LHCN-M2 (cell line): Measurements from ENCODE around the gene MYH9. TPM values are rescaled to one million over a fixed set of nuclear protein-coding genes. Genes with fewer than 3 reads are reported as not detected.
A peak's percentile ranks its signal among the peaks of the same experiment; 100 is the strongest.
"Not testable (repeated sequence)": the region's sequence is repeated elsewhere in the genome, so short reads cannot be mapped to it uniquely, and the experiment has no call there.

Experiments
- DNase-seq: peaks from one replicate; pipeline ENCODE4 v3.0.0-alpha.2; 2012; ENCODE audit warnings: low read depth
- total RNA-seq: library from RNA; depleted of rRNA; stranded (reverse); fragments of >200 nt; gene quantifications from 2 replicates; pipeline ENCODE4 v1.2.3, GENCODE V29; 2014

MYH9 gene
- total RNA-seq, 1 experiment from 2014 or later: 492 TPM

DNA sequence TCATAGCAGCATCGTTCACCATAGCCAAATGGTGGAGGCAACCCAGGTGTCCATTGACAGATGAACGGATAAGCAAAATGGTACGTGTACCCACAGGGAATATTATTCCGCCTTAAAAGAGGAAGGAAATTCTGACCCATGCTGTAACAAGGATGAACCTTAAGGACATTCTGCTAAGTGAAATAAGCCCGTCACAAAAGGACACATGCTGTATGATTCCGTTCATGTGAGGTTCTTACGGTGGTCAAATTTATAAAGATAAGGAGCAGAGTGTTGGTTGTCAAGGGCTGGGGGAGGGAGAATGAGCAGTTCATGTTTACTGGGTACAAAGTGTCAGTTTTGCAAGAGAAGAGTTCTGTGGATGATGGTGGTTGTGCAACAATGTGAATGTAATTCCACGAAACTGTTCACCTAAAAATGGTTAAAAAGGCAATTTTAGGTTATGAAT is 108.5 kb downstream of the MYH9 start:
- DNase-seq: no peak

DNA sequence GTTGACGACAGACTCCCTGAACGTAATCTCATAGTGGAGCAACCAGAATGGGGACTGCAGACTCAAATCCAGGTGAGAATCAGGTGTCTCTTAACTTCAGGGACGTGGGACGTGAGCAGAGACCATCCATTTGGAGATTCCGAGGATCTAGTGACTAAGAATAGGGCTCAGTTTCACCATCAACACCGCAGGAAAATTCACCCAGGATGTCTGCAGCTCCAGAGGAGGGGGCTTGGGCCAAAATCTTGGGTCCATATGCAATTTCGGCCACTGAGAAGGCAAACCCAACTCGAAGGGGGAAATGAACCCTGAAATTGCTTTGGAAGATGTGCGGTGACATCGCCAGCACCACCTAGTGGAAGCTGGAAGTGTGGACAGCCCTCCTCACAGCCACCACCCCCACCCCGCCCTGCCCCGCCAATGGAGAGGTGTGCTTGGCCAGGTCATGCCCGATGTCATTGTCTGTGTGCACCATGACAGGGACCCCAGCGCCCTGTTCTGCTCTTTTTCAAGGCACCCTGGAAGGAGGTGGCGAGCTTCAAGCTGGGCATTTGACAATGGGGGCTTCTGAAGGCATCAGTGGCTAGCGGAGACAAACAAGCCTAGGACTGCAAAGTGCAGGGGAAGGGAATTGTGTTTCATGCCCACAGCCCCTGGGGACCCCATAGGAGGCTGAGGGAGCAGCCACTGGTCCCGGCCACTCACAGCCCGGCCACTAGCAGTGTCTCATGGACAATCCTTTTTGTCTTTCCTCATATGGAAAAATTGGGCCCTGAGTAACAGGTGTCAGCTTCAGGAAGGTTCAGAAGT is 110.1 kb downstream of the MYH9 start:
- DNase-seq: peak; percentile 55

DNA sequence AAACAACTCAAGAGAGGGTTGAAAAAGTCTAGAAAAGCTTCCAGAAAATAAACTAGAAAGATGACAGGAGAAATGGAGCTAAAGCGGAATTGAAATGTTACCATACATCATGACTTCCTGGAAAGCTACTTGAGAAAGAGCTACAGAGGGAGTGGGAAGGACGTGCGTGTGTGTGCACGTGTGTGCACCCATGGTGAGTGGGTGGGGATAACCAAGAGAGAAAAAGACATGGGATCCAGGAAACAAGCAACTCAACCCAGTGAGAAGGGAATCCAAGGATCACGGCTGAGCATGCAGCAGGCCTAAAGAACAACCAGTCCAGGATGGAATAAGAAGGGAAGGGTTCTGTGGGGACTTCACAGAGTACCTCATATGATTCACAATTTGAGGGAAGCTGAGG is 113.2 kb downstream of the MYH9 start:
- DNase-seq: no peak

DNA sequence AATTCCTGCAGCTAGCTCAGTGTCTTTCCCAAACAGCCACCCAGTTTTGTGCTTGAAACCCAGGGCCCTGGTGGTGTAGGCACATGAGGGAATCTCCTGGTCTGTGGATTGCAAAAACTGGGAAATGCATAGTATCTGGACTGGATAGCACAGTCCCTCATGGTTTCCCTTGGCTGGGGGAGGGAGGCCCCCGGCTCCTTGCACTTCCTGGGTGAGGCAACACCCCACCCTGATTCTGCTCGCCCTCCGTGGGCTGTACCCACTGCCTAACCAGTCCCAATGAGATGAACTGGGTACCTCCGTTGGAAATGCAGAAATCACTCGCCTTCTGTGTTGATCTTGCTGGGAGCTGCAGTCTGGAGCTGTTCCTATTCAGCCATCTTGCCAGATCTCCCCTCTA is 115.8 kb downstream of the MYH9 start:
- DNase-seq: not testable (repeated sequence)

DNA sequence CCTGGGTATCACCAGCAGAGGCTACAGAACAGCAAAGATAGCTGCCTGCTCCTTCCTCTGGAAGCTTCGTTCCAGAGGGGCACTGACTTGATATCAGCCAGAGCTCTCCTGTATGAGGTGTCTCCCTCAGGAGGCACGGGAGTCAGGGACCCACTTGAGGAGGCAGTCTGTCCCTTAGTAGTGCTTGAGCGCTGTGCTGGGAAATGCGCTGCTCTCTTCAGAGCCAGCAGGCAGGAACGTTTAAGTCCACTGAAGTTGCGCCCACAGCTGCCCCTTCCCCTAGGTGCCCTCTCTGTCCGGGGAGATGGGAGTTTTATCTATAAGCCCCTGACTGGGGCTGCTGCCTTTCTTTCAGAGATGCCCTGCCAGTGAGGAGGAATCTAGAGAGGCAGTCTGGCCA is 116.5 kb downstream of the MYH9 start:
- DNase-seq: not testable (repeated sequence)

DNA sequence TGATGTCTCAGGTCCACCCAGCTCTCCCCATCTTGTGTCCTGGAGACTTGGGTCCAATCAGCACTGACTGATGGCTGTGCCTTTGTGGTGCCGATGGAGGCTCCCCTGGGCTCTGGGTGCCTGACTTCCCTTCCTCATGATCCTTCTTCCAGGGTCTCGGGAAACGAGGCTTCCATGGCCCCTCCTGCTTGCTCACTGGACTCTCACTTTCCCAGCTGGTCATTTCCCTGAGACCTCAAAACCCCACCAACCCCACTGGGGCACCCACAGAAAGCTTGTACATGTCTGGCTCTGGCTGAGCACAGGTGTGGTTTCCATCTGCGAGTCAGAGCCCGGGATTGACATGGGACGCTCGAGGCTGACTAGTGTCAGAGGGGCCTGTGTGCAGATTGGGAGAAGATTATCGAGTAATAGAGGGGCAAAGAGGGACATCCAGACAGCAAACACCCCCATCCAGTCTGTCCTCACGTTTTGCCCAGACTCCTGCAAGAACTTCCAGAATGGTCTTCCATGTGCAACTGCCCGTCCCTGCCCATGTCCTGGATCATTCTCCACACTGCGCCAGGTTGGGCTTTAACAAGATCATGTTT is 119.8 kb downstream of the MYH9 start:
- no peak for DNase-seq

DNA sequence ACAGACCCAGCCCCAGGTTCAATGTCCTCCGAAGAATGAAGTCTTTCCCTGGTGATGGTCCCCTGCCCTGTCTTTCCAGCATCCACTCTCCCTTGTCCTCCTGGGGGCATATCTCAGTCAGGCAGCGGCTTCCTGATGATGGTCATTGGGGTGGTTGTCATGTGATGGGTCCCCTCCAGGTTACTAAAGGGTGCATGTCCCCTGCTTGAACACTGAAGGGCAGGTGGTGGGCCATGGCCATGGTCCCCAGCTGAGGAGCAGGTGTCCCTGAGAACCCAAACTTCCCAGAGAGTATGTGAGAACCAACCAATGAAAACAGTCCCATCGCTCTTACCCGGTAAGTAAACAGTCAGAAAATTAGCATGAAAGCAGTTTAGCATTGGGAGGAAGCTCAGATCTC is 120.7 kb downstream of the MYH9 start:
- no peak for DNase-seq

DNA sequence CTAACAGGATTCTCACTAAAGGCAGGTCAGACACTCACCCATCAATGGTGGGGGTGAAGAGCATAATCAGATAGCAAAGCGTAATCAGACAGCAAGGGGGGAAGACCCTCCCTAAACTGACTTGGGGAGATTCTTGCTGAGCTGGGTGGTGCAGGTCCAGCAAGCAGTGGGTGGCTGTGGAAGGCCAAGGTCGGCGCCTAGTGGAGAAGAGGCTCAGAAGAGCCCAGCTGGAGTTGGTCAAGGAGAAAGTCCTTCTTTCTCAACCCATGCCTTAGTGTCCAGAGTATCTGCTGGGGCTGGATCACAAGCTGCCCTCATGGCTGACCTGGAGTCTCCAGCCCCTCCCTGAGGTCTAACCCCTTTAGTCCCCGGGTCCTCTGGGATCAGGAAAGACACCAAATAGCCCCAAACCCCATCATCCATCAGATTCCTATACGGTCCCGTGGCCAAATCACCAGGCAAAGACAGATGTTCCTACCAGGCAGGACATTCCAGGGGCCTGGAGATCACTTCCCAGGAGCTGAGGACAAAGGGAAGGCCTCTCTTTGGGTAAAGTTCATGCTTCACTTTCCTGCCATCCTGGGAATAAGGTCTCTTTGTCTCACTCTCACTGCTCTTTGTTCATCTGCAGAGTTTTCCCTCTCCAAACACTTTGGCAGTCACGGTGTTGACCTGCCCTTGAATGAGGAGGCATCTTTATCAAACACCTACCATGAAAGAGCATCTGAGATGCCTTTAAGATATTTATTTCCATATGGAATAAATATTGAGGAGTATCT is 123.7 kb downstream of the MYH9 start:
- not testable (repeated sequence) for DNase-seq

DNA sequence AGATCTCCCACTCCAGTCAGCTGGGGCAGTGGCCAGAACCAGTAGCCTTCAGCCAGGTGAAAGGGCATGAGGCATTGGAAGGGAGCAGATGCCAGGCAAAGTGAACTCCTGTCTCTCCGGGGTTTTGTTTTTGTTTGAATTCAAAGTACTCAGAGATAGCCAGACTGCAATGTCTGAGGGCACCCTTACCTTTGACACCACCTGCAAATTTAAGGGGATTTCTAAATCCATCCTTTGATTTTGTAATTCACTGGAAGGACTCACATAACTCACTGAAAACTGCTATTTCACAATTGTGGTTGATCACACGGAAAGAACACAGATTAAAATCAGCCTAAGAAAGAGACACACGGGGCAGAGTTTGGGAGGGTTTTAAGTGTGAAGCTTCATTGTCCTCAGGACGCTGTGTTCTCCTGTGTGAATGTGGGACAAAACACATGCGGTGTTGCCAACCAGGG is 124.5 kb downstream of the MYH9 start:
- DNase-seq: not testable (repeated sequence)

DNA sequence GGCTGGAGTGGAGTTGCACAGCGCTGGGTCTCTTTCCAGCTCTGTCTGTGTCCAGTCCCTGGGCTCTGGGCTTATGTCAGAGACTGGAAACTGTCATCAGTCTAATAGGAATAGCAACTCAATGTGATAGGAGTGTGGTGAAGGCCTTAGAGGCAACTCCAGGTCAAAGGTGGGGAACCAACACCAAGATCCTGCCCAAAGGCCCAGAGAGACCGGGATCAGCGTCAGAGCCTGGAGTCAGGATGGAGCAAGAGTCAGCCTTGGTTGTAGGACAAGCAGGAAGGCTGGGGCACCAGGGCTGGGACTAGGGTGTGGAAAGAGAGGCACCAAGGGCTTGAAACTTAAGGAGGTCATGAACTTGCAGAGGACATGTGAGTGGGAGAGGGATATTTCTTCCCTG is 125.5 kb downstream of the MYH9 start:
- not testable (repeated sequence) for DNase-seq

DNA sequence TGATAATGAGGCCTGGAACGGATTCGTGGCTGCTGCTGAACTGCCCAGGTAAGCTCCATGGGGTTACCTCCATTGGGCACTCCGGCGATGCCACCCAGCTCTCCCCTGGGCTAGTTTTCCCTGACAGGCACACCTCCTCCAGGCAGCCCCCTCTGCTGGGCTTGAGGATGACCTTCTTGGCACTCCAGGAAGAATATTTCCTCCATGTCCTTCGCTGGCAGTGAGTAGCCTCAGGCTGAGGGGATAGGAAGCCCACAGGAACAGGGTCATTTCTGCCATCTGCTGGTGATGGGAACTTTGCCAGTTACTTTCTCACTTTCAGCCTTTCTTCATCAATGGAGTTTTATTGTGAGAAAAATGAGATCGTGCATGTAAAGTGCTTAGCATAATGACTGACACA is 126.1 kb downstream of the MYH9 start:
- not testable (repeated sequence) for DNase-seq

DNA sequence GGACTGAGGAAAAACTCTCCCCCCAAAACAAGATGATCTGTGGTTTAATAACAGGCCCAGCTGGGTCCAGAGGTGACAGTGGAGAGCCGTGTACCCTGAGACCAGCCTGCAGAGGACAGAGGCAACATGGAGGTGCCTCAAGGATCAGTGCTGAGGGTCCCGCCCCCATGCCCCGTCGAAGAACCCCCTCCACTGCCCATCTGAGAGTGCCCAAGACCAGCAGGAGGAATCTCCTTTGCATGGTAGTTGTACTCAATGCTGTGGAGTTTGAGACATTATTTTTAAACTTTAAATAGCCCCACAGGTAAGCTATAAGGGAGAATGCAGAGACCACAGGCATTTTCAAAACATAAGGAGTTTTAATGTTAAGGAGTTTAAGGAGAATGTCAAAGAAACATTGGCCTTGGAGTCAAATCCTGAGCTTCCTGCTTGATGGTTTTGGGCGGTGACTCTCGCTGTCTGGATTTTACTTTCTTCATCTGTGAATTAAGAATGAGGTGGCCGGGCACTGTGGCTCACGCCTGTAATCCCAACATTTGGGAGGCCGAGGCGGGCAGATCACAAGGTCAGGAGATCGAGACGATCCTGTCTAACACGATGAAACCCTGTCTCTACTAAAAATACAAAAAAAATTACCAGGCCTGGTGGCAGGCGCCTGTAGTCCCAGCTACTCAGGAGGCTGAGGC is 128.0 kb downstream of the MYH9 start:
- DNase-seq: no peak

DNA sequence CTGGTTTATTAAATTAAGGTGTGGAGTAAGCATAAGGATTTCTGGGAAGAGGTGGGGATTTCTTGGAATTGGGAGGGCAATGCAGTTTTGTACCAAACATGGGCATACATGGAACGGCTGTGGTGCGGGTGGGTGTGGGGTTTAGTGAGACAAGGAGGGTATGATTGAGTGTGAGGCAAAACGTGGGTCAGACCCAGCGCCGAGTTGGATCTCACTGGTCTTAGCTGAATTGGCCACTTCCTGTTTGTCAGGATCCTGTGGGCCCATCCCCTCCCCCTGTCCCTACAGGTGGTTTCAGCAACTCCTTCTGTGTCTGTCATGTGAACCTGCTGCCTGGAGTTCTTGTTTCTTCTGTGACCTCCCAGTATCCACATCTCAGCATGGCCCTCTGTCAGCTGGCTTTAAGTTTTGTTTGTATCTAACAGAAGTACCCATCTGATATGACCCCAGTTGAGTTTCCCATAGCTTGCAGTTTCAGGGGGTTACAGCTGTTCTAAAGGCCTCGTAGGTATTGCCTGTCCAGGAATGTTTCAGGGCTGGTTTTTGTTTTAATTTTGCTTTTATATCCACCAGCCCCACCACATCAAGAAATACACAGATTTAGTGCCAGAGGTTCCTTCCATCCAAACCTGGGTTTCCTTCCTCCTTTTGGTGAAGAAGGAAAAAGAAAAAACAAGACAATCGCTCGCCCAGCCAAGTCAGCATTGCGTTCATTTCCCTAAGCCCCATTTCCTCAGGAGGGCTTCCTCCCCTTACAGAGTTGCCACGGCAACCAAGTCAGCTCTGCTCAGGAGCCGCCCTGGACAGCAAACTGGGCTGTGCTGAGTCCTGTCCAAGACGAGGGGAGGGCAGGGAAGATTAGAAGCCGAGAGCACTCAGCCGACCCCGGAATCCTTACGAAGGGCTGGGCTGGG is 128.8 kb downstream of the MYH9 start:
- DNase-seq: no peak

DNA sequence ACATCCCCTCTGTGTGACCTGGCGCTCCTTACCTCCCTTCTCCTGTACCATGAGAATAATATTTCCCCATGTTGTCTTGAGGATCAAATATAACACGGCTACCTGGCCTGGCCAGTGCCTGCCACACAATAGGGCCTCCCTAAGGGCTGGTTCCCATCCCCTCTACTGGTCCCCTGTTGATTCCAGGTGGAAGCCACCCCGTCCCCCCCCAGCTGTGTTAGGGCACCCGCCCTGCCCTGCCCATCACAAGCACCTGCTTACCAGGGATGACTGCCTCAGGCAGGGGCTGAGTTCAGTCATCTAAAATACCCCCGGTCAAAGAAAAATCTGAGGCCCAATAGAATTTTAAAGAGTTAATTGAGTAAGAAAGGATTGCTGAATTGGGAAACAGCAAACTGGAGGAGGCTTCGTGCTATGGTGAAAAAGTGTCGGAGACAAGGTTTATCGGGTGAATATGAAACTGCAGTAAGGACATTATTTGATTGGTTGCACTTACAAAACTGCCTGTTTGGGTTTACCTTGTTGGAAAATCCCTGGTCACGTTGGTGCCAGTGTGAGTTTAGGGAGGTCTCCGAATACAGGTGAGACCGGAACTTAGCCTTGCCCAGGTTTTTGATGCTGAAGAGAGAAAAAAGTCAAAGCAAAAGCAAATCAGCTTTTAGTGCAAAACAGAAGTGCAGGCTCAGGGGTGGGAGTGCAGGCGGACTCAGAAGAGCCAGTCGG is 129.7 kb downstream of the MYH9 start:
- no peak for DNase-seq

DNA sequence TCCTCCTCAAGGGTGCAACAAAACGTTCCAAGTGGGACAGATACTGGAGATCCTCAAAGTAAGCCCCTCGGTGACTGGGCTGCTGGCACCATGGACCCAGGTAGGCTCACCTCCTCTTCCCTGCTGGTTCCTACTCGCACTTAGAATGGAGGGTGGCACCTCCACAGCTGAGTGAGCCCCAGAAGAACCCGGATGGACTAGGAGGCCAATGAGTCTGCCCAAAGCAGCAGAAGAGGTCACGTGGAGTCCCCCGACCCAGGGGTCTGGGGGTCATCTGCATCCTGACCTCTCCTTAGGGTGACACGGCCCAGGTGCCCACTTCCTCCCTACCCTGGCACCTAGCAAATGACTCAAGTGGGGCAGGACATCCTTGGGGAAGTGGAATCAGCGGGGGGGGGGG is 130.5 kb downstream of the MYH9 start:
- DNase-seq: no peak

DNA sequence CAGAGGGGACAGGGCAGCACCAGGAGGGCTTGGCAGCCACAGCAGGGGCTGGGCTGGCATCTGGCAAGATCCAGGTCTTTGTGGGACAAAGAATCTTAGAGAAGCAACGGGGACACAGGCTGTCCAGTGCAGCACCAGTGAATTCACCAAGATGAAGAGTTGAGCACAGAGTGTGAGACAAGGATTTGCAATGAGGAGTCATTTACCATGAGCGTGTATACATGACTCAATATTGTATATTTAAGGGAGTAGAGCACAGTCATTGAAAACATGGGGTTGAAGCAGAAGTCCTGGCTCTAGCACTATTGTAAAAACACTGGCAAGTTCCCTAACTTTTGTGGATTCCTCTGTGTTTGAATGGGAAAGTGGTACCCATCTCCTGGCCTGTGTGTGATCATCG is 131.3 kb downstream of the MYH9 start:
- DNase-seq: no peak

DNA sequence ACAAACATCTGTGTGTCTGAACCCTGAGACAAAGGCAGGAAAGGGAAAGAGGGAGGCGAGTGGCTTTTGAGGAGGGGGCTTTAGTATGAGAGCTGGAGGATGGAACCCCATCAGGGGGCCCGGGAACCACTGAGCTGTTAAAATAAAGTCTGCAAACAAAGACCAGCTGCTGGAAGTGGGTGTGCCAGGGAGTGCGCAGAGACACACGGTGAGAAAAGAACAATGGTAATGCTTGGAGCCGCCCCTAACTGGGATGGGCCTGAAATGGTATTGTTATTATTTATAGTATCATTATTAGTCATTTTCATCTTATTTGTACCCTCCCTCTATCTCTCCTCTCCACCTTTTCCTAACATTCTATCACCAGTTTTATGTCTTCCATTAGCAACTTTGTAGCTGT is 132.2 kb downstream of the MYH9 start:
- DNase-seq: not testable (repeated sequence)

DNA sequence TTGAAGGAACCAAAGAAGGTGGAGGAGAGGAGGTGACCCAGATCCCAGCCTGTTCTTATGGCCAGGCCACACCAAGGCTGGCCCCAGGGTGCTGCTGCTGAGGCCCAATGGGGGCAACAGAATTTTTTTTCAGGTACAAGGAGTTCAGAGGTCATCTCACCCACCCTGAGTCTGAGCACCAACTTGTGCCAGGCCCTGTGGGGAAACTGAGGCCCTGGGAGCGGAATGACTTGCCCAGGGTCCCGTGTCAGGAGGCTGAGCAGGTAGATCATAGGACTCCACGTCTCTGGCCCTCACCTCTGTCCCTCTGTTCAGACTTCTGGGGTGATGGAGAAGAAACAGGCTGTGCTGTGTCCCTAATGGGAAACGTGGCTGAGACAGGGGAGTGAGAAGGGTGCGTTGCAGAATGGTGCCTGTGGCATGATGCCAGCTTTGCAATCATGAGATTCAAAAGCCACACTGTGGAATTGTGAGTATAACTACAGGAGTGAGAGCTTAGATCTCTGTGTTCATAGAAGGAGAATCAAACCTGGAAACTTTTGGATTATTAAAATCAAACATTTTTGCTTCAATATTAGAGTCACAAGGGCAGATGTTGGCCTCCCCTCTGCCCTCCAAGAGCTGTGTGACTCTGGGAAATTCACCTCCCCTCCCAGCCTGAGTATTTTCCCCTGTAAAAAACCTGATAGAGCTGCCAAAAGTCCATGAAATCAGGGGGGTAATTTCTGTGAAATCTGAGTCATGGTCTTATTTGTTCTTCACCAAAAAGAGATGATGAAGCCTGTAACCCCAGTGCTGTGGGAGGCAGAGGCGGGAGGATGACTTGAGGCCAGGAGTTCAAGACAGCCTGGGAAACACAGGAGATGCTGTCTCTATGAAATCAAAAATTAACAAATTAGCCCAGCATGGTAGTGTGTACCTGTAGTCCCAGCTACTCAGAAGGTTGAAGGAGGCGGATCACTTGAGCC is 134.0 kb downstream of the MYH9 start:
- DNase-seq: no peak
